ENCODE data around the gene BFSP1. TPM values are rescaled to one million over a fixed set of nuclear protein-coding genes. Genes with fewer than 3 reads are reported as not detected.

BFSP1 gene
- polyA plus RNA-seq, 1 of the 3 experiments (the other 2 are of a cell fraction): 7.1 TPM

- WGBS (ENCODE audit: low lambda C conversion rate): 65% methylated on average over 11 of the region's 11 CpGs
- Histone ChIP-seq H3K27me3 (ENCODE audit: insufficient read depth) (no peaks in the 10 kb centered on the region; the same call in none of the 2 replicates), H3K9me3 (no peaks in the 10 kb centered on the region), H3F3A (replicated peaks; ENCODE audit: insufficient read depth) (no peaks in the 10 kb centered on the region), H3K9me2 (no peaks in the 10 kb centered on the region), H3K4me3 (ENCODE audit: low read depth in 2 of 2, low read length in 1 of 2) (no peak overlapping the region), H3K9ac (no peak overlapping the region), H3K36me3 (replicated peaks in 1 of 2; ENCODE audit: control insufficient read depth in 1 of 2, insufficient read depth in 2 of 2, low read length in 1 of 2) (no peaks in the 10 kb centered on the region), H3K4me1 (ENCODE audit: control insufficient read depth in 1 of 2, insufficient read depth in 2 of 2, low read depth in 1 of 2, low read length in 1 of 2) (no peaks in the 10 kb centered on the region), H2AFZ (ENCODE audit: low read depth) (no peak overlapping the region), H3K27ac (ENCODE audit: low read depth in 2 of 2, low read length in 1 of 2) (no peak overlapping the region), H4K20me1 (ENCODE audit: insufficient read depth) (no peaks in the 10 kb centered on the region), H3K79me2 (ENCODE audit: insufficient read depth) (no peaks in the 10 kb centered on the region), H3K4me2 (no peak overlapping the region)
- DNase-seq: no peak
- TF ChIP-seq FOSL2 (IDR thresholded peaks at IDR 0.05; ENCODE audit: borderline replicate concordance, low read depth): no peak
- TF ChIP-seq, protein P1, sequence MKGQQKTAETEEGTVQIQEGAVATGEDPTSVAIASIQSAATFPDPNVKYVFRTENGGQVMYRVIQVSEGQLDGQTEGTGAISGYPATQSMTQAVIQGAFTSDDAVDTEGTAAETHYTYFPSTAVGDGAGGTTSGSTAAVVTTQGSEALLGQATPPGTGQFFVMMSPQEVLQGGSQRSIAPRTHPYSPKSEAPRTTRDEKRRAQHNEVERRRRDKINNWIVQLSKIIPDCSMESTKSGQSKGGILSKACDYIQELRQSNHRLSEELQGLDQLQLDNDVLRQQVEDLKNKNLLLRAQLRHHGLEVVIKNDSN (IDR thresholded peaks at IDR 0.05; ENCODE audit: borderline replicate concordance, low read depth): no peak
- TF ChIP-seq REST (IDR thresholded peaks at IDR 0.05; ENCODE audit: low read depth, low read length): no peak
- TF ChIP-seq YY1 (IDR thresholded peaks at IDR 0.05; ENCODE audit: low read depth): no peak
- no peak for TF ChIP-seq IRF3 (IDR thresholded peaks at IDR 0.05; ENCODE audit: low read depth, low read length)
- TF ChIP-seq MXI1 (IDR thresholded peaks at IDR 0.05; ENCODE audit: low read depth, low read length): no peak
- TF ChIP-seq TAF1 (IDR thresholded peaks at IDR 0.05; ENCODE audit: borderline replicate concordance, low read depth, low read length): no peak
- no peak for TF ChIP-seq TEAD4 (IDR thresholded peaks at IDR 0.05; ENCODE audit: borderline replicate concordance, insufficient read depth)
- no peak for TF ChIP-seq RXRA (IDR thresholded peaks at IDR 0.05; ENCODE audit: borderline replicate concordance, low read depth)
- TF ChIP-seq RAD21 (IDR thresholded peaks at IDR 0.05; ENCODE audit: low read length): no peak
- ChIA-PET CTCF (no interaction called here), POLR2A (no interaction called here)
Measured at GRCh38 chr20:17491041-17491440, 40.1 kb downstream of the BFSP1 start.

DNA sequence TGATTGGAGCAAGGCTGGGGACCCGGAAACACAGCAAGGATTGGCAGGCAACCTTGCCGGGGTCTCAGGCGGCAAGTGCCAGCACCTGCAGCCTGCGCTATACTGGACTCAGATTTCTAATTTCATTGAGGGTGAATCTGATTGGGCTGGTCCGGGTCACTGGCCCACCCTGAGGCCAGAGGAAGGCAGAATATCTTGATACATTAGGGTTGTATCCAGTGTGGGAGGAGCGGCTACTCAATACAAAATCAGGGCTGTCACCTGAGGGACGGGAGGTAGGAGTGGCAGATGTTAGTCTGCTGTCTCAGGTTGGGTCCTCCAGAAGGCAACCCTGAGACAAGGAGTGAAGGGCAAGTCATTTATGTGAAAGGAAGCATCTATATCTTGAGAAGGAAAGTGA, 40.7 kb downstream of the BFSP1 start:
- Histone ChIP-seq H3K36me3 (replicated peaks in 1 of 2; ENCODE audit: control insufficient read depth in 1 of 2, insufficient read depth in 2 of 2, low read length in 1 of 2) (no peaks in the 10 kb centered on the region), H3K27me3 (ENCODE audit: insufficient read depth) (no peaks in the 10 kb centered on the region; the same call in none of the 2 replicates), H3K27ac (ENCODE audit: low read depth in 2 of 2, low read length in 1 of 2) (no peak overlapping the region), H3K9ac (no peak overlapping the region), H3K4me3 (ENCODE audit: low read depth in 2 of 2, low read length in 1 of 2) (no peak overlapping the region), H3K79me2 (ENCODE audit: insufficient read depth) (no peaks in the 10 kb centered on the region), H3K9me2 (no peaks in the 10 kb centered on the region), H3K4me2 (no peak overlapping the region), H3K9me3 (no peaks in the 10 kb centered on the region), H3K4me1 (ENCODE audit: control insufficient read depth in 1 of 2, insufficient read depth in 2 of 2, low read depth in 1 of 2, low read length in 1 of 2) (no peaks in the 10 kb centered on the region), H3F3A (replicated peaks; ENCODE audit: insufficient read depth) (no peaks in the 10 kb centered on the region), H4K20me1 (ENCODE audit: insufficient read depth) (no peaks in the 10 kb centered on the region), H2AFZ (ENCODE audit: low read depth) (no peak overlapping the region)
- WGBS (ENCODE audit: low lambda C conversion rate): 62% methylated on average over 7 of the region's 7 CpGs
- POLR2A ChIA-PET: no interaction called here
- CTCF ChIA-PET: interaction anchor here (1.7 kb wide), 1 partner anchor 15 kb away, joined by 4 read pairs; no protein-coding TSS in a partner anchor
- DNase-seq: no peak
- TF ChIP-seq, protein P2, sequence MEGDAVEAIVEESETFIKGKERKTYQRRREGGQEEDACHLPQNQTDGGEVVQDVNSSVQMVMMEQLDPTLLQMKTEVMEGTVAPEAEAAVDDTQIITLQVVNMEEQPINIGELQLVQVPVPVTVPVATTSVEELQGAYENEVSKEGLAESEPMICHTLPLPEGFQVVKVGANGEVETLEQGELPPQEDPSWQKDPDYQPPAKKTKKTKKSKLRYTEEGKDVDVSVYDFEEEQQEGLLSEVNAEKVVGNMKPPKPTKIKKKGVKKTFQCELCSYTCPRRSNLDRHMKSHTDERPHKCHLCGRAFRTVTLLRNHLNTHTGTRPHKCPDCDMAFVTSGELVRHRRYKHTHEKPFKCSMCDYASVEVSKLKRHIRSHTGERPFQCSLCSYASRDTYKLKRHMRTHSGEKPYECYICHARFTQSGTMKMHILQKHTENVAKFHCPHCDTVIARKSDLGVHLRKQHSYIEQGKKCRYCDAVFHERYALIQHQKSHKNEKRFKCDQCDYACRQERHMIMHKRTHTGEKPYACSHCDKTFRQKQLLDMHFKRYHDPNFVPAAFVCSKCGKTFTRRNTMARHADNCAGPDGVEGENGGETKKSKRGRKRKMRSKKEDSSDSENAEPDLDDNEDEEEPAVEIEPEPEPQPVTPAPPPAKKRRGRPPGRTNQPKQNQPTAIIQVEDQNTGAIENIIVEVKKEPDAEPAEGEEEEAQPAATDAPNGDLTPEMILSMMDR (IDR thresholded peaks at IDR 0.05): no peak
- TF ChIP-seq RAD21 (IDR thresholded peaks at IDR 0.05; ENCODE audit: low read length) (no peak), NFIC (IDR thresholded peaks at IDR 0.05; ENCODE audit: borderline replicate concordance) (no peak), ELF1 (IDR thresholded peaks at IDR 0.05) (no peak), MEF2A (IDR thresholded peaks at IDR 0.05; ENCODE audit: borderline replicate concordance, low read depth) (no peak)
- TF ChIP-seq, protein P3, sequence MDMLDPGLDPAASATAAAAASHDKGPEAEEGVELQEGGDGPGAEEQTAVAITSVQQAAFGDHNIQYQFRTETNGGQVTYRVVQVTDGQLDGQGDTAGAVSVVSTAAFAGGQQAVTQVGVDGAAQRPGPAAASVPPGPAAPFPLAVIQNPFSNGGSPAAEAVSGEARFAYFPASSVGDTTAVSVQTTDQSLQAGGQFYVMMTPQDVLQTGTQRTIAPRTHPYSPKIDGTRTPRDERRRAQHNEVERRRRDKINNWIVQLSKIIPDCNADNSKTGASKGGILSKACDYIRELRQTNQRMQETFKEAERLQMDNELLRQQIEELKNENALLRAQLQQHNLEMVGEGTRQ (IDR thresholded peaks at IDR 0.05; ENCODE audit: borderline replicate concordance, low read depth, low read length): no peak

Data from SK-N-SH (cell line).